HG03025 (cell line): ENCODE data around the gene TRIM29.
"Not testable (repeated sequence)": the region's sequence is repeated elsewhere in the genome, so short reads cannot be mapped to it uniquely, and the experiment has no call there.

Source experiments
- ATAC-seq: cut with Tn5 transposase; IDR thresholded peaks from one replicate; pipeline ENCODE4 v1.9.1; 2021; ENCODE audit warnings: mild to moderate bottlenecking, moderate library complexity; ENCODE audit not compliant: unreplicated experiment, low FRiP score

TRIM29 gene

GRCh38 chr11:120172054-120172911 is 34.4 kb upstream of the TRIM29 start:
- ATAC-seq: no peak

- no peak for ATAC-seq
These were observed 32.9 kb upstream of the TRIM29 start for GRCh38 chr11:120170741-120171261.

GRCh38 chr11:120169981-120170698 is 32.2 kb upstream of the TRIM29 start:
- ATAC-seq: no peak

GRCh38 chr11:120168960-120169681 is 31.2 kb upstream of the TRIM29 start:
- no peak for ATAC-seq

GRCh38 chr11:120168108-120168959 is 30.4 kb upstream of the TRIM29 start:
- no peak for ATAC-seq

GRCh38 chr11:120167659-120168058 is 29.7 kb upstream of the TRIM29 start:
- no peak for ATAC-seq

- no peak for ATAC-seq
These were observed 22.5 kb upstream of the TRIM29 start for GRCh38 chr11:120160436-120160835.

- ATAC-seq: no peak
These were observed 15.3 kb upstream of the TRIM29 start for GRCh38 chr11:120153221-120153620.

GRCh38 chr11:120151536-120151935 is 13.6 kb upstream of the TRIM29 start:
- no peak for ATAC-seq

GRCh38 chr11:120149246-120149645 is 11.3 kb upstream of the TRIM29 start:
- no peak for ATAC-seq

- ATAC-seq: no peak
These were observed 10.0 kb upstream of the TRIM29 start for GRCh38 chr11:120147950-120148270.

GRCh38 chr11:120147094-120147949 is 9.4 kb upstream of the TRIM29 start:
- no peak for ATAC-seq

- no peak for ATAC-seq
These were observed 8.6 kb upstream of the TRIM29 start for GRCh38 chr11:120146413-120147093.

- no peak for ATAC-seq
These were observed 6.6 kb upstream of the TRIM29 start for GRCh38 chr11:120144501-120144900.

GRCh38 chr11:120143472-120143871 is 5.6 kb upstream of the TRIM29 start:
- not testable (repeated sequence) for ATAC-seq

GRCh38 chr11:120142441-120143100 is 4.7 kb upstream of the TRIM29 start:
- ATAC-seq: no peak

GRCh38 chr11:120141768-120142423 is 4.0 kb upstream of the TRIM29 start:
- ATAC-seq: no peak
